Hepatocyte (in vitro differentiated cells): Measurements from ENCODE around the gene CYBA.

ENCODE experiments used
- EZH2 ChIP-seq: fragments of 200-600 bp; sonication (generic); IDR thresholded peaks from 2 replicates; pipeline ENCODE4 v1.6.1; 2016; ENCODE audit warnings: antibody characterized with exemption, mild to moderate bottlenecking, borderline replicate concordance
- EZH2phosphoT487 ChIP-seq: fragments of 200-600 bp; sonication (generic); IDR thresholded peaks from one replicate; pipeline ENCODE4 v1.6.1; 2018; ENCODE audit warnings: antibody characterized with exemption, mild to moderate bottlenecking, low read depth, moderate library complexity; ENCODE audit not compliant: unreplicated experiment, severe bottlenecking
- TF ChIP-seq, protein P1 (sequence below): fragments of 200-600 bp; sonication (generic); IDR thresholded peaks from 2 replicates; pipeline ENCODE4 v1.5.1; 2016; ENCODE audit warnings: antibody characterized with exemption, mild to moderate bottlenecking; ENCODE audit not compliant: poor library complexity

DNA sequence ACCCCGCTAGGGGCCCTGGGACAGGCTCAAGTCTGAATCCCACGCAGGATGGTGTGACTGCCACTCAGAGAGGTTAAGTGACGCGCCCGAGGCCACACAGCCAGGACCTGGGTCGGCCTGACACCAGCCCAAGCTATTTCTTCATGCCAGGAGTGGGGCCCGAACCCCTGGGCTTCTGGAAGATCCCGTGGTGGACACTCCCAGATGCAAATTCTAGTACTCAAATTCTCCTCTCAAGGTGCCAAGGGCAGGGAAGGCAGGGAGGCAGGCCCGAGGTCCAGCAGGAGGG, 7.3 kb downstream of the CYBA start:
- no peak for TF ChIP-seq EZH2
- TF ChIP-seq, protein P1, sequence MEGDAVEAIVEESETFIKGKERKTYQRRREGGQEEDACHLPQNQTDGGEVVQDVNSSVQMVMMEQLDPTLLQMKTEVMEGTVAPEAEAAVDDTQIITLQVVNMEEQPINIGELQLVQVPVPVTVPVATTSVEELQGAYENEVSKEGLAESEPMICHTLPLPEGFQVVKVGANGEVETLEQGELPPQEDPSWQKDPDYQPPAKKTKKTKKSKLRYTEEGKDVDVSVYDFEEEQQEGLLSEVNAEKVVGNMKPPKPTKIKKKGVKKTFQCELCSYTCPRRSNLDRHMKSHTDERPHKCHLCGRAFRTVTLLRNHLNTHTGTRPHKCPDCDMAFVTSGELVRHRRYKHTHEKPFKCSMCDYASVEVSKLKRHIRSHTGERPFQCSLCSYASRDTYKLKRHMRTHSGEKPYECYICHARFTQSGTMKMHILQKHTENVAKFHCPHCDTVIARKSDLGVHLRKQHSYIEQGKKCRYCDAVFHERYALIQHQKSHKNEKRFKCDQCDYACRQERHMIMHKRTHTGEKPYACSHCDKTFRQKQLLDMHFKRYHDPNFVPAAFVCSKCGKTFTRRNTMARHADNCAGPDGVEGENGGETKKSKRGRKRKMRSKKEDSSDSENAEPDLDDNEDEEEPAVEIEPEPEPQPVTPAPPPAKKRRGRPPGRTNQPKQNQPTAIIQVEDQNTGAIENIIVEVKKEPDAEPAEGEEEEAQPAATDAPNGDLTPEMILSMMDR, result no peak
- no peak for TF ChIP-seq EZH2phosphoT487
